PFSK-1 (cell line): Measurements from ENCODE around the gene CNN2.

ENCODE experiments used
- FOXP2 ChIP-seq: optimal IDR thresholded peaks from 2 replicates; pipeline ENCODE3; 2011; ENCODE audit warnings: borderline replicate concordance, control low read depth, inconsistent platforms; ENCODE audit not compliant: insufficient read depth; ENCODE audit errors: extremely low read length, extremely low read depth
- POLR2AphosphoS5 ChIP-seq: IDR thresholded peaks from 2 replicates; pipeline ENCODE4 v1.6.1; 2012; ENCODE audit warnings: low read depth, mild to moderate bottlenecking, control low read depth, low read length, moderate library complexity
- SIN3A ChIP-seq: IDR thresholded peaks from 2 replicates; pipeline ENCODE4 v1.6.1; 2012; ENCODE audit warnings: mild to moderate bottlenecking, low read length, moderate library complexity, borderline replicate concordance; ENCODE audit not compliant: insufficient read depth
- TAF1 ChIP-seq: IDR thresholded peaks from 2 replicates; pipeline ENCODE4 v1.6.1; 2012; ENCODE audit warnings: low read length, control low read depth, borderline replicate concordance; ENCODE audit not compliant: insufficient read depth
- TF ChIP-seq, protein P1 (sequence below), 2 experiments: IDR thresholded peaks; 2 replicates each; pipeline versions ENCODE4 v1.6.1 to v1.8.0; 2011 to 2012; ENCODE audit warnings: low read depth in 2 of 2, low read length in 2 of 2, control low read depth in 1 of 2, inconsistent platforms in 1 of 2, mild to moderate bottlenecking in 1 of 2, moderate library complexity in 1 of 2; ENCODE audit not compliant: insufficient read depth in 1 of 2

CNN2 gene

DNA sequence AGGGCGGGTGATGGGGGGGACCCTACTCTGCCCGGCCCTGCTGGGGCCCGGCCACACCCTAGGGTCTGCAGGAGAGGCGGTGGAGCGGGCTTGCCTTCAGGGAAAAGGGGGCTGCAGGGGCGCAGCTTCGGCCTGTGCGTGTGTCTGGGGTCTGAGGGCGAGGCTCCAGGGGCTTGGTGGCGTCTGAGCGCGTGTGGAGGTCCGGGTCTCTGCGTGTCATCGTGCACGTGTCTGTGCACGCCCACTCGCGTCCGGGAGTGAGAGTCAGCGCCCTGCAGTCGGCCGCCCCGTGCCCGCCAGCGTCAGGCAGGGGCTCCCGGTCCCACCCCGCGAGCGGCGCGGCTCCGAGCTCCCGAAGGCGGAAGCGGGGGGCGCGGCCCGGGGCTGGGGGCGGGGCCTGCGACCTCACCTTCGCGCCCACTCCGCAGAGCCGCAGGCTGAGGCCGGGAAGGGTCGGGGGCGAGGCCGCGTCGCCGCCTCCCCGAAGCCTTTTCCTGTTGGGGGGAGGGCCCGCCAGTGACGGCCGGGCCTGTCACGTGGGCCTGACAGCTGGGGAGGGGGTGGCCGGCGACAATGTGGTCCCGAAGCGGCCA lies 40.4 kb downstream of the CNN2 start, which contains the start of gene ARHGAP45:
Gene ARHGAP45, plus strand, starts transcription at position 420 of the 593 bp plus-strand sequence. CDS start 239 bp downstream, outside the sequence.
- TF ChIP-seq FOXP2 (peak; percentile 45), SIN3A (no peak), POLR2AphosphoS5 (no peak)
- TF ChIP-seq, protein P1, sequence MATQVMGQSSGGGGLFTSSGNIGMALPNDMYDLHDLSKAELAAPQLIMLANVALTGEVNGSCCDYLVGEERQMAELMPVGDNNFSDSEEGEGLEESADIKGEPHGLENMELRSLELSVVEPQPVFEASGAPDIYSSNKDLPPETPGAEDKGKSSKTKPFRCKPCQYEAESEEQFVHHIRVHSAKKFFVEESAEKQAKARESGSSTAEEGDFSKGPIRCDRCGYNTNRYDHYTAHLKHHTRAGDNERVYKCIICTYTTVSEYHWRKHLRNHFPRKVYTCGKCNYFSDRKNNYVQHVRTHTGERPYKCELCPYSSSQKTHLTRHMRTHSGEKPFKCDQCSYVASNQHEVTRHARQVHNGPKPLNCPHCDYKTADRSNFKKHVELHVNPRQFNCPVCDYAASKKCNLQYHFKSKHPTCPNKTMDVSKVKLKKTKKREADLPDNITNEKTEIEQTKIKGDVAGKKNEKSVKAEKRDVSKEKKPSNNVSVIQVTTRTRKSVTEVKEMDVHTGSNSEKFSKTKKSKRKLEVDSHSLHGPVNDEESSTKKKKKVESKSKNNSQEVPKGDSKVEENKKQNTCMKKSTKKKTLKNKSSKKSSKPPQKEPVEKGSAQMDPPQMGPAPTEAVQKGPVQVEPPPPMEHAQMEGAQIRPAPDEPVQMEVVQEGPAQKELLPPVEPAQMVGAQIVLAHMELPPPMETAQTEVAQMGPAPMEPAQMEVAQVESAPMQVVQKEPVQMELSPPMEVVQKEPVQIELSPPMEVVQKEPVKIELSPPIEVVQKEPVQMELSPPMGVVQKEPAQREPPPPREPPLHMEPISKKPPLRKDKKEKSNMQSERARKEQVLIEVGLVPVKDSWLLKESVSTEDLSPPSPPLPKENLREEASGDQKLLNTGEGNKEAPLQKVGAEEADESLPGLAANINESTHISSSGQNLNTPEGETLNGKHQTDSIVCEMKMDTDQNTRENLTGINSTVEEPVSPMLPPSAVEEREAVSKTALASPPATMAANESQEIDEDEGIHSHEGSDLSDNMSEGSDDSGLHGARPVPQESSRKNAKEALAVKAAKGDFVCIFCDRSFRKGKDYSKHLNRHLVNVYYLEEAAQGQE (IDR thresholded peaks at IDR 0.05; ENCODE audit: insufficient read depth in 1 of 2, low read depth in 2 of 2, low read length in 2 of 2) = no peak

DNA sequence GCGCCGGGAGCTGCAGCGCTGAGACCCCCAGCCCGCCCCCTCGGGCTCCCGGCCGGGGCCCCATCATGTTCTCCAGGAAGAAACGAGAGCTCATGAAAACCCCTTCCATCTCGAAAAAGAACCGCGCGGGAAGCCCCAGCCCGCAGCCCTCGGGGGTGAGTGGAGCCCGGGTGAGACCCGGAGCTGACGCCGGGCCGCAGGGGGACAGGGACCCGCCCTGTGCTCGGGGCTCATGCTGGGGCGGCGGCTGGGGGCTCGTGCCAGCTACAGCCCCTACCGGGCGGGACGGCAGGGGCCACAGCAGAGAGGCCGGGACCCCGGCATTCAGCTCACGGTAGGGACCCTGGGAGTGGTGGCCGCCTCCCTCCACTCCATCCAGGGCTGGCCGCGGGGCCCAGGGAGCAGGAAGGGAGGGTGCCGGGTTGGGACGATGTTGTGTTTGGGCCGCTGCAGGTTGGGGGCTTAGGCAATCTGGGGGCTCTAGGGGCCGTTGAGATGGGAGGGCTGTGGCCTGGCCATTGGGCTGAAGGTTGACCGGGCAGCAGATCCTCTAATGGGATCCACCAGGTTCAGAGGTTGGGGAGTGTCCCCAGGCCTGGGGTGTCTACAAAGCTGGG lies 41.0 kb downstream of the CNN2 start:
- TF ChIP-seq SIN3A (no peak), TAF1 (no peak), FOXP2 (no peak), POLR2AphosphoS5 (no peak)
- TF ChIP-seq, protein P1 (IDR thresholded peaks at IDR 0.05; ENCODE audit: insufficient read depth in 1 of 2, low read depth in 2 of 2, low read length in 2 of 2) = no peak

DNA sequence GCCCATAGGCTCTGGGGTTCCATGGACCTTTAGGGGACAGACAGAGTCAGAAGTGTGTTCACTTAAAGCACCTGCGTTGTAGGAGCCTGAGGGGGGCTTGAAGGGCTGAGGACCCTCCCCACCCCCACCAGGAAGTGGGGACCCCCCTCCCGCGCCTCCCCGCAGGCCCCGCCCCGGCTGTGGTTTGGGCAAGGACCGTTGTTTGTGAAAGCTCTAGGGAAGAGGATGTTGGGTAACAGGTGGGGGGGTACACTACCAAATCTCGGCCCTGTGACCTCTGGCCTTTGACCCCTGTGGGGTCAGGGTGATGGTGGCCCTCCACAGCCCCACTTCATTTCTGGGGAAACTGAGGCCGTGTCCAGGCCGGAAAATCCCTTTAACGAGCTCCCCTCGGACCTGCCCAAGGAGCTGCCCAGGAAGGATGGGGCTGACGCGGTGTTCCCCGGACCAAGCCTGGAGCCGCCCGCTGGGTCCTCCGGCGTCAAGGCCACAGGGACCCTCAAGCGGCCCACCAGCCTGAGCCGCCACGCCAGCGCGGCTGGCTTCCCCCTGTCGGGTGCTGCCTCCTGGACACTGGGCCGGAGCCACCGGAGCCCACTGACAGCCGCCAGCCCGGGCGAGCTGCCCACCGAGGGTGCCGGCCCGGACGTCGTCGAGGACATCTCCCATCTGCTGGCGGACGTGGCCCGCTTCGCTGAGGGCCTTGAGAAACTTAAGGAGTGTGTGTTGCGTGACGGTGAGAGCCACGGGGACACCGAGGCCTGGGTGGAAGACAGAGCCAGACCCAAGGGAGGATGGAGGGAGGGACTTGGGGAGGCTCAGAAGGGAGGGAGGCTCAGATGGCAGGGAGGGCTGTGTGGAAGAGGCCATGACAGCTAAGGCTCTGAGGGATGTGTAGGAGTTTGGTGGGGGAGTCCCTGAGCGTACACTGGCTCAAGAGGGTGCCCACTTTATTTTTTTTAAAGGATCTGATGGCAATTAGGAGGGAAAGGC lies 41.9 kb downstream of the CNN2 start:
- TF ChIP-seq POLR2AphosphoS5 (no peak), SIN3A (no peak), FOXP2 (no peak), TAF1 (no peak)
- TF ChIP-seq, protein P1 (IDR thresholded peaks at IDR 0.05; ENCODE audit: insufficient read depth in 1 of 2, low read depth in 2 of 2, low read length in 2 of 2) = no peak

DNA sequence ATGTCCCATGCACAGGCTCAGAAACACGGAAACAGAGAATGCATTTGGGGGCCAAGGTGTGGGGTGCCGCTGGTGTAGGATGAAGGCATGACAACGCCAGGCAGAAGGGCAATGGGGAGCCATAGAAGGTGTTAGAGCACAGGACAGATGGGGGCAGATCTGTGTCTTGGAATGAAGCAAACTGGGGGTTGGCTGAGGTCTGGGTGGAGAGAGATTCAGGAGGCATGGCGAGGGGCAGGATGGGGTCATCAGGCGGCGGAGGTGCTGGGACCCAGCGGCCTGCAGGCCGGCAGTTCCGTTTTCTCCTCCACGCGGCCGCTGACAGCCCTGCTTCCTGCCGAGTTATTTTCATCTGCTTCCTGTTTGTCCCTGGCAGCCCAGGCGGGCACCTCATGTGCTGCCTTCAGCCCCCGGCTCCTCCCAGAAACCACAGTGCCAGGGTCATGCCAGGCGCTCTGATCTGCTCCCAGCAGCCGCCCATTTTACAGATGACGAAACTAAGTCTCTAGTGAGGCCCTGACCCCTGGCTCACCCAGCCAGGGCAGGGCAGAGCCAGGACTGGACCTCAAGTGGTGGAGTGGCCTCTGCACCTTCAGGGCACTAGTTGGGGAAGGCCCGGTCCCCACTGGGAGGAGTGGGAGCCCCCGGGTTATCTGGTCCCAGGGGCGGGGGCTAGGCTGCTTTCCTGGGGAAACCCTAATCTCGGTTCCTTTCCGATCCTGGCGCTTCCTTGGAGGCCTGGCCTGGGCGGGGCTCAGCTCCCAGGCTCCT lies 42.8 kb downstream of the CNN2 start:
- TF ChIP-seq, protein P1 (IDR thresholded peaks at IDR 0.05; ENCODE audit: insufficient read depth in 1 of 2, low read depth in 2 of 2, low read length in 2 of 2) = no peak
- TF ChIP-seq FOXP2 (peak; percentile 82), POLR2AphosphoS5 (no peak), TAF1 (no peak)
